K562 (cell line): ENCODE data around the gene UCN. TPM values are rescaled to one million over a fixed set of nuclear protein-coding genes. Genes with fewer than 3 reads are reported as not detected.

Experiments used
- BRD9 ChIP-seq: fragments of 450-650 bp; IDR thresholded peaks from 2 replicates; pipeline ENCODE4 v1.6.1; 2018; ENCODE audit warnings: low read depth; ENCODE audit not compliant: partially characterized antibody
- CTCFL ChIP-seq: IDR thresholded peaks from 2 replicates; pipeline ENCODE4 v1.6.1; 2011; ENCODE audit warnings: borderline replicate concordance, low read depth, mild to moderate bottlenecking, moderate library complexity, low read length; ENCODE audit not compliant: insufficient read depth, poor library complexity, severe bottlenecking
- ETV6 ChIP-seq, 3 experiments: fragments of 150-350 bp in 1 of 3; sonication (generic) in 1 of 3; formaldehyde crosslinking in 1 of 3; IDR thresholded peaks; 2 replicates each; pipeline versions ENCODE4 v1.6.1 to v1.8.0; 2014 to 2022; ENCODE audit warnings: borderline replicate concordance in 2 of 3, low read depth in 2 of 3, antibody characterized with exemption in 1 of 3, low read length in 1 of 3, mild to moderate bottlenecking in 1 of 3, missing genetic modification reagents in 1 of 3
- FOXA1 ChIP-seq: fragments of 450-650 bp; IDR thresholded peaks from 2 replicates; pipeline ENCODE4 v1.6.1; 2016; ENCODE audit warnings: mild to moderate bottlenecking, borderline replicate concordance
- HMG20B ChIP-seq: fragments of 250-450 bp; sonication (Bioruptor Pico); IDR thresholded peaks from 2 replicates; pipeline ENCODE4 v1.5.0; 2021; ENCODE audit warnings: mild to moderate bottlenecking
- LCOR ChIP-seq: sonication (generic); formaldehyde crosslinking; IDR thresholded peaks from 2 replicates; pipeline ENCODE4 v1.8.0; 2022; ENCODE audit warnings: mild to moderate bottlenecking, missing genetic modification reagents
- POLR3A ChIP-seq: IDR thresholded peaks from 2 replicates; pipeline ENCODE4 v1.6.1; 2011; ENCODE audit warnings: borderline replicate concordance, mild to moderate bottlenecking, moderate library complexity; ENCODE audit not compliant: insufficient read length, insufficient read depth; ENCODE audit errors: extremely low read depth
- RB1 ChIP-seq: fragments of 450-650 bp; IDR thresholded peaks from 2 replicates; pipeline ENCODE4 v1.6.1; 2017; ENCODE audit warnings: low read depth, mild to moderate bottlenecking
- SMAD4 ChIP-seq: fragments of 250-450 bp; sonication (Bioruptor Pico); conservative IDR thresholded peaks from 2 replicates; pipeline ENCODE4 v1.8.0; 2021; ENCODE audit warnings: inconsistent platforms, mild to moderate bottlenecking, moderate library complexity
- STAG1 ChIP-seq: sonication (generic); formaldehyde crosslinking; IDR thresholded peaks from 2 replicates; pipeline ENCODE4 v1.5.0; 2020; ENCODE audit warnings: missing genetic modification reagents, borderline replicate concordance
- TCFL5 ChIP-seq: fragments of 250-450 bp; sonication (Bioruptor Pico); conservative IDR thresholded peaks from 2 replicates; pipeline ENCODE4 v1.6.1; 2021; ENCODE audit warnings: mild to moderate bottlenecking, moderate library complexity, matching md5 sums
- U2AF2 ChIP-seq: fragments of 200-400 bp; formaldehyde crosslinking; optimal IDR thresholded peaks from 2 replicates; pipeline ENCODE3; 2017; ENCODE audit warnings: low read depth, mild to moderate bottlenecking, low read length
- ZC3H4 ChIP-seq: sonication (generic); formaldehyde crosslinking; IDR thresholded peaks from 2 replicates; pipeline ENCODE4 v1.9.0; 2021; ENCODE audit warnings: missing genetic modification reagents, borderline replicate concordance
- ZNF124 ChIP-seq: sonication (generic); formaldehyde crosslinking; IDR thresholded peaks from 2 replicates; pipeline ENCODE4 v1.8.1; 2022; ENCODE audit warnings: missing genetic modification reagents
- ZNF217 ChIP-seq: sonication (generic); formaldehyde crosslinking; IDR thresholded peaks from 2 replicates; pipeline ENCODE4 v1.8.0; 2022; ENCODE audit warnings: mild to moderate bottlenecking, missing genetic modification reagents
- ZNF280A ChIP-seq: fragments of 450-650 bp; IDR thresholded peaks from 2 replicates; pipeline ENCODE4 v1.6.1; 2018; ENCODE audit warnings: mild to moderate bottlenecking, low read depth; ENCODE audit not compliant: partially characterized antibody
- ZNF507 ChIP-seq: conservative IDR thresholded peaks from 2 replicates; pipeline ENCODE4 v1.6.1; 2017; ENCODE audit warnings: missing genetic modification characterization, missing compliant biosample characterization
- ZNF57 ChIP-seq: fragments of 450-650 bp; formaldehyde crosslinking; IDR thresholded peaks from 2 replicates; pipeline ENCODE4 v1.4.0; 2020; ENCODE audit warnings: mild to moderate bottlenecking, moderate library complexity
- polyA plus RNA-seq, 8 experiments: library from polyadenylated mRNA; depleted of rRNA in 4 of 8; stranded (reverse) in 5 of 8; unstranded in 3 of 8; fragments of >200 nt; fragmentation: Nextera tagmentation in 2 of 8; fragmentation: Illumina TruSeq in 1 of 8; extraction: Ambion mirVana in 2 of 8; extraction: Trizol in 1 of 8; gene quantifications; 2 replicates each; pipeline versions ENCODE4 v1.2.1 to v1.2.3, GENCODE V29; 2011 to 2014; ENCODE audit warnings: inconsistent platforms in 1 of 8, missing spikeins in 1 of 8
- total RNA-seq, 7 experiments: library from RNA; depleted of rRNA in 6 of 7; stranded (reverse); fragments of >200 nt in 6 of 7; fragmentation: Illumina TruSeq in 2 of 7; extraction: Trizol in 2 of 7; gene quantifications; 2 replicates each; pipeline versions ENCODE4 v1.2.1 to v1.2.3, GENCODE V29; 2011 to 2021; ENCODE audit warnings: low replicate concordance in 1 of 7
- TF ChIP-seq, protein P1 (sequence below): fragments of 450-650 bp; conservative IDR thresholded peaks from 2 replicates; pipeline ENCODE4 v1.6.1; 2016; ENCODE audit warnings: missing genetic modification characterization, low read depth, mild to moderate bottlenecking, control low read depth, missing compliant biosample characterization
- TF ChIP-seq, protein P2 (sequence below): fragments of 250-450 bp; sonication (Bioruptor Pico); IDR thresholded peaks from 2 replicates; pipeline ENCODE4 v1.5.0; 2020; ENCODE audit warnings: mild to moderate bottlenecking

The UCN gene
- total and polyA plus RNA-seq, 9 of the 15 experiments (the other 6 are each of a cell fraction or from before 2014, with no cell fraction given) = 0.10 to 2.7 (median 0.43) TPM

- no peak for TF ChIP-seq CTCFL
- TF ChIP-seq ZC3H4 (CRISPR knock-in tag) = peak; percentile 73; the same call in 1 of the 2 replicates
- TF ChIP-seq LCOR (CRISPR knock-in tag) = peak; percentile 73; the same call in 1 of the 2 replicates
- TF ChIP-seq STAG1 = no peak
- no peak for TF ChIP-seq TCFL5 (CRISPR knock-in tag)
- TF ChIP-seq, protein P1, sequence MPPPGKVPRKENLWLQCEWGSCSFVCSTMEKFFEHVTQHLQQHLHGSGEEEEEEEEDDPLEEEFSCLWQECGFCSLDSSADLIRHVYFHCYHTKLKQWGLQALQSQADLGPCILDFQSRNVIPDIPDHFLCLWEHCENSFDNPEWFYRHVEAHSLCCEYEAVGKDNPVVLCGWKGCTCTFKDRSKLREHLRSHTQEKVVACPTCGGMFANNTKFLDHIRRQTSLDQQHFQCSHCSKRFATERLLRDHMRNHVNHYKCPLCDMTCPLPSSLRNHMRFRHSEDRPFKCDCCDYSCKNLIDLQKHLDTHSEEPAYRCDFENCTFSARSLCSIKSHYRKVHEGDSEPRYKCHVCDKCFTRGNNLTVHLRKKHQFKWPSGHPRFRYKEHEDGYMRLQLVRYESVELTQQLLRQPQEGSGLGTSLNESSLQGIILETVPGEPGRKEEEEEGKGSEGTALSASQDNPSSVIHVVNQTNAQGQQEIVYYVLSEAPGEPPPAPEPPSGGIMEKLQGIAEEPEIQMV = no peak
- TF ChIP-seq BRD9 = no peak
- TF ChIP-seq ZNF280A = no peak
- TF ChIP-seq SMAD4 (CRISPR knock-in tag) = 0 out of 2 replicates have a peak, but pooled peaks have one; percentile 70
- TF ChIP-seq ZNF217 (CRISPR knock-in tag) = no peak
- TF ChIP-seq HMG20B (CRISPR knock-in tag) = no peak
- TF ChIP-seq, protein P2, sequence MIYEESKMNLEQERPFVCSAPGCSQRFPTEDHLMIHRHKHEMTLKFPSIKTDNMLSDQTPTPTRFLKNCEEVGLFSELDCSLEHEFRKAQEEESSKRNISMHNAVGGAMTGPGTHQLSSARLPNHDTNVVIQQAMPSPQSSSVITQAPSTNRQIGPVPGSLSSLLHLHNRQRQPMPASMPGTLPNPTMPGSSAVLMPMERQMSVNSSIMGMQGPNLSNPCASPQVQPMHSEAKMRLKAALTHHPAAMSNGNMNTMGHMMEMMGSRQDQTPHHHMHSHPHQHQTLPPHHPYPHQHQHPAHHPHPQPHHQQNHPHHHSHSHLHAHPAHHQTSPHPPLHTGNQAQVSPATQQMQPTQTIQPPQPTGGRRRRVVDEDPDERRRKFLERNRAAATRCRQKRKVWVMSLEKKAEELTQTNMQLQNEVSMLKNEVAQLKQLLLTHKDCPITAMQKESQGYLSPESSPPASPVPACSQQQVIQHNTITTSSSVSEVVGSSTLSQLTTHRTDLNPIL (CRISPR knock-in tag) = no peak
- TF ChIP-seq ETV6 (IDR thresholded peaks at IDR 0.05; ENCODE audit: borderline replicate concordance in 1 of 2, low read depth in 2 of 2, low read length in 1 of 2) = no peak; a peak in 1 of 4 replicates
- TF ChIP-seq ETV6 (CRISPR knock-in tag; IDR thresholded peaks at IDR 0.05; ENCODE audit: borderline replicate concordance) = no peak
- TF ChIP-seq POLR3A = no peak
- TF ChIP-seq ZNF507 (tag) = no peak
- TF ChIP-seq FOXA1 = no peak
- TF ChIP-seq RB1 = peak; percentile 60
- TF ChIP-seq ZNF124 (CRISPR knock-in tag) = no peak
- no peak for TF ChIP-seq ZNF57 (CRISPR knock-in tag)
- TF ChIP-seq U2AF2 = no peak
These were observed 48.3 kb upstream of the UCN start, which contains the start of gene GTF3C2 (continued) for GRCh38 chr2:27356382-27357181.
